NCI-H510A (cell line): ENCODE results near the gene EGFL7.
"Not testable (repeated sequence)": the region's sequence is repeated elsewhere in the genome, so short reads cannot be mapped to it uniquely, and the experiment has no call there.

Experiments used
- DNase-seq: peaks from one replicate; lab custom pipeline; 2025; lab: John Stamatoyannopoulos, UW

EGFL7 gene

GRCh38 chr9:136624184-136624951, 38.3 kb upstream of the EGFL7 start:
- DNase-seq: no peak

- DNase-seq: no peak
Measured at GRCh38 chr9:136625101-136626065, 37.3 kb upstream of the EGFL7 start.

GRCh38 chr9:136626066-136626725, 36.5 kb upstream of the EGFL7 start:
- DNase-seq: no peak

DNA sequence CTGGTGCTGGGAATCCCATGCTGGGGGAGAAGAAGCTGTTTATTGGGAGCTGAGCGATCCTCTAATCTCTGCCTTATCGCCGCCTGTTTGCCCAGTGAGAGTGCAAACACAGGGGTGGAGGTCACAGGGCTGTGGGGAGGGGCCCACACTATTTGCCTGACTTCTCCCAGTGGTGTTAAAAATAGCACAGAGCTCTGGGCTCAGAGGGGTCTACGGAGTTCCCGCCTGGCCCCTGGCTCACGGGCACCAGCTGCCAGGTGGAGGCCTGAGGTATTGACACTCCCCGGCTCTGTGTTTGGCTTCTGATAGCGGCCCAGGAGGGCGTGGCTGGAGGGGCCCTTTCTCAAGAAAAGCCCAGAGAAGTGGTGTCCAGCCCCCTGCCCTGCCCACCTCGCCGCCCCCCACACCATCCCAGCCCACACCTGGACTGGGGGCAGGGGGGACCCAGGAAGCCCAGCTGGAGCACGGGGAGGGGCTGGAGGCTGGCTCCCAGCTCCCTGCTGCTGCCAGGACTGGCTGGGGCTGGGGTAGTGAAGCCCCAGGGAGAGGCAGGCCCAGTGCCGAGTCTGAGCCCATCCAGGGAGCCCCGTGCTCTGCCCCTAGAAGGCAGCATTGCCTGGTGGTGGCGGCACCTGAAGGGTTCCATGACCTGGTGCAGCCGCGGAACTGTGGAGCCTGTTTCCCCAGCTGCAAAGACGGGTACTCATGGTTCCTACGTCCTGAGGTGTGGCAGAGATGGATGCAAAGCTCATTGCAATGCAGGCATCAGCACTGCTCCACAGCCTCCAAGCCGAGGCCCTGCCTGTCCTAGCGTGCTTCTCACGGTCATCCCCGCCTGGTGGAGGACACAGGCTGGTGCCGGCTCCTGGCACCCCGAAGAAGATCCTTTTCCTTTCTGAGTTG, 35.7 kb upstream of the EGFL7 start:
- DNase-seq: no peak

- DNase-seq: no peak
Measured at GRCh38 chr9:136627703-136628102, 35.0 kb upstream of the EGFL7 start.

DNA sequence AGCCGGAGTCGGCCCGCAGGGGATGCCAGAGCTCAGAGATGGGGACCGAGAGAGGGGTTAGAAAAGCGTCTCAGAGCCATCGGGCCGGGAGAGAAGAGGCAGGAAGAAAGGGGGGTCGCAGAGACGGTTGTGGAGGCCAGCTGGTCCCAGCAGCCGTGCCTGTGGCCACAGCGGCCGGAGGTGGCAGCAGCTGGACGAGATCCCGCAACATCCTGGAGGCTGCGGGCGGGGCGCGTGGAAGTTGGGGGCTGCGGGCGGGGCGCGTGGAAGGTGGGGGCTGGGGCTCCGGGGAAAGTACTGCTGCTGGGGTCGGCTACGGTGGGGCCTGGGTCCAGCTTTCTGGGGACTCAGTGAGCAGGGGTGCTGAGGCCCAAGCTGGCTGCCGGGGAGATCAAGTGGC, 34.4 kb upstream of the EGFL7 start:
- no peak for DNase-seq

- no peak for DNase-seq
Measured at GRCh38 chr9:136629001-136629878, 33.5 kb upstream of the EGFL7 start.

- DNase-seq: no peak
Measured at GRCh38 chr9:136629879-136630661, 32.6 kb upstream of the EGFL7 start.

- no peak for DNase-seq
Measured at GRCh38 chr9:136630662-136630992, 32.1 kb upstream of the EGFL7 start.

GRCh38 chr9:136631038-136632000, 31.4 kb upstream of the EGFL7 start:
- no peak for DNase-seq

GRCh38 chr9:136632072-136632471, 30.6 kb upstream of the EGFL7 start:
- not testable (repeated sequence) for DNase-seq

- DNase-seq: not testable (repeated sequence)
Measured at GRCh38 chr9:136632491-136633106, 30.1 kb upstream of the EGFL7 start.

- no peak for DNase-seq
Measured at GRCh38 chr9:136634904-136635303, 27.8 kb upstream of the EGFL7 start.

- DNase-seq: no peak
Measured at GRCh38 chr9:136640171-136641111, 22.3 kb upstream of the EGFL7 start.

- no peak for DNase-seq
Measured at GRCh38 chr9:136642439-136642921, 20.2 kb upstream of the EGFL7 start.

- DNase-seq: no peak
Measured at GRCh38 chr9:136643596-136644342, 18.9 kb upstream of the EGFL7 start.
